Measurements from ENCODE around the gene RTN4R.

DNA sequence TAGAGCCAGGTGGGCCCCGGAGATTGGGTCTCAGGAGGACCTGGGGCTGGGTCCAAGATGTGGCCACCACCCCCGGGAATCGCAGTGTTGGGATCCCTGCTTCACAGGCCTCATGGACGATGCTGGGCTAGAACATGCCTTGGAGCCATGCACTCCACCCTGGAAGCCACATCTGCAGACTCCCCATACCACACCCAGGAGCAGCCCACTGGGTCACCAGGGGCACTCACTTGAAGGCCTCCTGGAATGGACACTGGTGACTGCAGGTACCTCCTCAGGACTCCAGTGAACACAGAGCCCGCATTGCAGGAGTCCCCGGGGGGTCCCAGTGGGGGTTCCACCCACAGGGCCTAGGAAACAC, 25.0 kb downstream of the RTN4R start:
- TF ChIP-seq, protein P1, sequence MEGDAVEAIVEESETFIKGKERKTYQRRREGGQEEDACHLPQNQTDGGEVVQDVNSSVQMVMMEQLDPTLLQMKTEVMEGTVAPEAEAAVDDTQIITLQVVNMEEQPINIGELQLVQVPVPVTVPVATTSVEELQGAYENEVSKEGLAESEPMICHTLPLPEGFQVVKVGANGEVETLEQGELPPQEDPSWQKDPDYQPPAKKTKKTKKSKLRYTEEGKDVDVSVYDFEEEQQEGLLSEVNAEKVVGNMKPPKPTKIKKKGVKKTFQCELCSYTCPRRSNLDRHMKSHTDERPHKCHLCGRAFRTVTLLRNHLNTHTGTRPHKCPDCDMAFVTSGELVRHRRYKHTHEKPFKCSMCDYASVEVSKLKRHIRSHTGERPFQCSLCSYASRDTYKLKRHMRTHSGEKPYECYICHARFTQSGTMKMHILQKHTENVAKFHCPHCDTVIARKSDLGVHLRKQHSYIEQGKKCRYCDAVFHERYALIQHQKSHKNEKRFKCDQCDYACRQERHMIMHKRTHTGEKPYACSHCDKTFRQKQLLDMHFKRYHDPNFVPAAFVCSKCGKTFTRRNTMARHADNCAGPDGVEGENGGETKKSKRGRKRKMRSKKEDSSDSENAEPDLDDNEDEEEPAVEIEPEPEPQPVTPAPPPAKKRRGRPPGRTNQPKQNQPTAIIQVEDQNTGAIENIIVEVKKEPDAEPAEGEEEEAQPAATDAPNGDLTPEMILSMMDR (IDR thresholded peaks at IDR 0.05): no peak
- no peak for TF ChIP-seq POLR2A (IDR thresholded peaks at IDR 0.05)
- no peak for TF ChIP-seq POLR2AphosphoS5 (IDR thresholded peaks at IDR 0.05)
- TF ChIP-seq EP300 (IDR thresholded peaks at IDR 0.05): no peak
